ENCODE measurements around the gene SLC25A11. TPM values are rescaled to one million over a fixed set of nuclear protein-coding genes. Genes with fewer than 3 reads are reported as not detected.
A peak's percentile ranks its signal among the peaks of the same experiment; 100 is the strongest.

Gene SLC25A11
- total RNA-seq, 1 donor from 2014 or later, result 36.8 TPM

GRCh38 chr17:4986951-4987766, 47.3 kb upstream of the SLC25A11 start, which contains the start of gene CAMTA2:
TSS of gene CAMTA2 (minus strand) at chr17:4987675. CDS start at chr17:4986222, 1,453 bp downstream.
- peaks cover 3% of the 10 kb centered on the region for H3K36me3 ChIP-seq (ENCODE audit: insufficient read depth, low read length)
- peak within 1 kb of the TSS; percentile 80 for H3K27ac Mint-ChIP-seq (ENCODE audit: unreplicated experiment)
- TF ChIP-seq EZH2 (IDR thresholded peaks at IDR 0.05; ENCODE audit: insufficient read depth, low read length), result no peak
- TF ChIP-seq, protein P1, sequence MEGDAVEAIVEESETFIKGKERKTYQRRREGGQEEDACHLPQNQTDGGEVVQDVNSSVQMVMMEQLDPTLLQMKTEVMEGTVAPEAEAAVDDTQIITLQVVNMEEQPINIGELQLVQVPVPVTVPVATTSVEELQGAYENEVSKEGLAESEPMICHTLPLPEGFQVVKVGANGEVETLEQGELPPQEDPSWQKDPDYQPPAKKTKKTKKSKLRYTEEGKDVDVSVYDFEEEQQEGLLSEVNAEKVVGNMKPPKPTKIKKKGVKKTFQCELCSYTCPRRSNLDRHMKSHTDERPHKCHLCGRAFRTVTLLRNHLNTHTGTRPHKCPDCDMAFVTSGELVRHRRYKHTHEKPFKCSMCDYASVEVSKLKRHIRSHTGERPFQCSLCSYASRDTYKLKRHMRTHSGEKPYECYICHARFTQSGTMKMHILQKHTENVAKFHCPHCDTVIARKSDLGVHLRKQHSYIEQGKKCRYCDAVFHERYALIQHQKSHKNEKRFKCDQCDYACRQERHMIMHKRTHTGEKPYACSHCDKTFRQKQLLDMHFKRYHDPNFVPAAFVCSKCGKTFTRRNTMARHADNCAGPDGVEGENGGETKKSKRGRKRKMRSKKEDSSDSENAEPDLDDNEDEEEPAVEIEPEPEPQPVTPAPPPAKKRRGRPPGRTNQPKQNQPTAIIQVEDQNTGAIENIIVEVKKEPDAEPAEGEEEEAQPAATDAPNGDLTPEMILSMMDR (IDR thresholded peaks at IDR 0.05; ENCODE audit: insufficient read depth, low read depth, low read length), result no peak
- peak within 1 kb of the TSS; percentile 49 for H3K27ac ChIP-seq (ENCODE audit: low read depth, low read length)
- peak within 1 kb of the TSS; percentile 79 for H3K4me3 ChIP-seq (ENCODE audit: insufficient read depth, low read depth, low read length)
- no peaks in the 10 kb centered on the region for H3K27me3 Mint-ChIP-seq (ENCODE audit: low read depth, unreplicated experiment)
- H3K9me3 Mint-ChIP-seq (ENCODE audit: unreplicated experiment), result no peaks in the 10 kb centered on the region
- peak within 1 kb of the TSS; percentile 88 for H3K4me3 Mint-ChIP-seq (ENCODE audit: unreplicated experiment)
- H3K4me1 Mint-ChIP-seq (ENCODE audit: low read depth, unreplicated experiment), result peaks cover 19% of the 10 kb centered on the region
- FAIRE-seq, result no peak
- peaks cover 3% of the 10 kb centered on the region for H4K20me1 ChIP-seq (ENCODE audit: insufficient read depth, low read length)
- no peaks in the 10 kb centered on the region for H3K27me3 ChIP-seq (ENCODE audit: insufficient read depth, low read length)
- peak within 1 kb of the TSS; percentile 98 for H3K4me2 ChIP-seq (ENCODE audit: low read length)
- H3K9ac ChIP-seq (ENCODE audit: low read length), result peak within 1 kb of the TSS; percentile 83
- peaks cover 5% of the 10 kb centered on the region for H3K36me3 Mint-ChIP-seq (ENCODE audit: low read depth, unreplicated experiment)
- peak within 1 kb of the TSS; percentile 93 for H2AFZ ChIP-seq (ENCODE audit: low read depth, low read length)
- H3K9me3 ChIP-seq (ENCODE audit: insufficient read depth, low read depth, low read length), result no peaks in the 10 kb centered on the region
- DNase-seq (ENCODE audit: low read depth), result peak; percentile 38
- H3K79me2 ChIP-seq (ENCODE audit: insufficient read depth, low read length), result peaks cover 23% of the 10 kb centered on the region
- H3K4me1 ChIP-seq (ENCODE audit: insufficient read depth, low read length), result peaks cover 24% of the 10 kb centered on the region

DNA sequence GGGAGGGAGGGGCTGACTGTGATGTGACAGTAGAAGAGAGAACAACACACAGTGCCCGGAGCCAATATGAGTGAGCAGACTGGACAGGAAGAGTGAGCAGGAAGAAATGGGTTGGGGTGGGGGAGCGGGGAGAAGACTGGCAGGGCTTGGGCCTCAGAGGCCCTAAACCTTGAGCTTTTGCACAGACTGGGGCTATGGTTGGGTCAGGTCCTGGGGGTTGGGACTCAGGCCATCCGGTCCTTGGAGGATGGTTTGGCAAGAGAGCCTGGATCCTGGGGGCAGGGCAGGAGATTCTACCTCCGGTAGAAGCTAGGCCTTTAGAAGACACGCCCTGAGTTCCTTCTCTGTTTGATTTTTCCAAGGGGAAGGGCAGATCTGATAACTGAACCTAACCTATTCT, 46.6 kb upstream of the SLC25A11 start:
- Histone ChIP-seq H3K9ac (ENCODE audit: low read length) (peak overlapping the region; percentile 83), H2AFZ (ENCODE audit: low read depth, low read length) (no peak overlapping the region), H3K79me2 (ENCODE audit: insufficient read depth, low read length) (peaks cover 23% of the 10 kb centered on the region), H3K27me3 (ENCODE audit: insufficient read depth, low read length) (no peaks in the 10 kb centered on the region), H3K4me3 (ENCODE audit: insufficient read depth, low read depth, low read length) (peak overlapping the region; percentile 79), H3K9me3 (ENCODE audit: insufficient read depth, low read depth, low read length) (no peaks in the 10 kb centered on the region), H3K4me1 (ENCODE audit: insufficient read depth, low read length) (peaks cover 24% of the 10 kb centered on the region), H4K20me1 (ENCODE audit: insufficient read depth, low read length) (peaks cover 4% of the 10 kb centered on the region), H3K27ac (ENCODE audit: low read depth, low read length) (no peak overlapping the region), H3K36me3 (ENCODE audit: insufficient read depth, low read length) (peaks cover 3% of the 10 kb centered on the region), H3K4me2 (ENCODE audit: low read length) (peak overlapping the region; percentile 98)
- Mint-ChIP-seq H3K27me3 (ENCODE audit: low read depth, unreplicated experiment) (no peaks in the 10 kb centered on the region), H3K9me3 (ENCODE audit: unreplicated experiment) (no peaks in the 10 kb centered on the region), H3K4me3 (ENCODE audit: unreplicated experiment) (peak overlapping the region; percentile 88), H3K36me3 (ENCODE audit: low read depth, unreplicated experiment) (peaks cover 10% of the 10 kb centered on the region), H3K27ac (ENCODE audit: unreplicated experiment) (peak overlapping the region; percentile 80), H3K4me1 (ENCODE audit: low read depth, unreplicated experiment) (peaks cover 19% of the 10 kb centered on the region)
- FAIRE-seq (no peak), DNase-seq (ENCODE audit: low read depth) (no peak)
- TF ChIP-seq EZH2 (IDR thresholded peaks at IDR 0.05; ENCODE audit: insufficient read depth, low read length), result no peak
- TF ChIP-seq, protein P1 (IDR thresholded peaks at IDR 0.05; ENCODE audit: insufficient read depth, low read depth, low read length), result no peak

DNA sequence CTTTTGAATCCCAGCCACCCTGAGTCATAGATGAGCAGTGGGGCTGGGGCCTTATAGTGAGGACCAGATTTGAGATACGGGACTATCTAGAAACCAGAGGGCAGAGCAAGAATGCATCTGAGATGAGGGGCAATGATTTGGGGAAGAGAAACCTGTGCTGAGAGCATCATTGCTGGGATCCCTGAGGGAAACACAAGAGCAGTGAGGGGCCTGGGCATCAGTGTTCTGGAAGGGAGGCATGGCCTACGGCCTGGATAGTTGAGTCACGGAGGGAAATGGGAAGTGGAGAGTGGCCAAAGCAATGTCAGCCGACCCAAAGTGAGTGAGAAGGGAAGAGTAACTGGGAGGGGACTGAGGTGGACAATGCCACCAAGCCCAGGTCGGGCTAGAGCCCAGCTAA, 42.5 kb upstream of the SLC25A11 start:
- Mint-ChIP-seq H3K27me3 (ENCODE audit: low read depth, unreplicated experiment) (no peaks in the 10 kb centered on the region), H3K4me3 (ENCODE audit: unreplicated experiment) (no peak overlapping the region), H3K36me3 (ENCODE audit: low read depth, unreplicated experiment) (peaks cover 31% of the 10 kb centered on the region), H3K9me3 (ENCODE audit: unreplicated experiment) (no peaks in the 10 kb centered on the region), H3K27ac (ENCODE audit: unreplicated experiment) (no peak overlapping the region), H3K4me1 (ENCODE audit: low read depth, unreplicated experiment) (peaks cover 10% of the 10 kb centered on the region)
- Histone ChIP-seq H3K27ac (ENCODE audit: low read depth, low read length) (no peak overlapping the region), H3K36me3 (ENCODE audit: insufficient read depth, low read length) (peaks cover 9% of the 10 kb centered on the region), H3K4me2 (ENCODE audit: low read length) (no peak overlapping the region), H3K4me3 (ENCODE audit: insufficient read depth, low read depth, low read length) (no peak overlapping the region), H3K9me3 (ENCODE audit: insufficient read depth, low read depth, low read length) (no peaks in the 10 kb centered on the region), H2AFZ (ENCODE audit: low read depth, low read length) (no peak overlapping the region), H4K20me1 (ENCODE audit: insufficient read depth, low read length) (peaks cover 25% of the 10 kb centered on the region), H3K27me3 (ENCODE audit: insufficient read depth, low read length) (no peaks in the 10 kb centered on the region), H3K79me2 (ENCODE audit: insufficient read depth, low read length) (peaks cover 9% of the 10 kb centered on the region), H3K4me1 (ENCODE audit: insufficient read depth, low read length) (peaks cover 10% of the 10 kb centered on the region), H3K9ac (ENCODE audit: low read length) (no peak overlapping the region)
- DNase-seq (ENCODE audit: low read depth) (no peak), FAIRE-seq (no peak)
- TF ChIP-seq, protein P1 (IDR thresholded peaks at IDR 0.05; ENCODE audit: insufficient read depth, low read depth, low read length), result no peak
- no peak for TF ChIP-seq EZH2 (IDR thresholded peaks at IDR 0.05; ENCODE audit: insufficient read depth, low read length)

Measured in astrocyte (in vitro differentiated cells and primary cell).